Choroid plexus epithelial cell (primary cell): ENCODE data around the gene OSBPL5.

Source experiments
- DNase-seq: peaks from one replicate; pipeline ENCODE4 v3.0.0-alpha.2; 2010; ENCODE audit warnings: low read depth
- H3K4me3 ChIP-seq: 2 replicates; pipeline ENCODE4 v1.5.1; 2011; ENCODE audit warnings: low read depth, mild to moderate bottlenecking, control low read depth, low read length, moderate library complexity
- TF ChIP-seq, protein P1 (sequence below): conservative IDR thresholded peaks from 2 replicates; pipeline ENCODE4 v1.5.1; 2011; ENCODE audit warnings: low read depth, mild to moderate bottlenecking, control low read depth, inconsistent platforms, low read length, moderate library complexity

Gene OSBPL5

DNA sequence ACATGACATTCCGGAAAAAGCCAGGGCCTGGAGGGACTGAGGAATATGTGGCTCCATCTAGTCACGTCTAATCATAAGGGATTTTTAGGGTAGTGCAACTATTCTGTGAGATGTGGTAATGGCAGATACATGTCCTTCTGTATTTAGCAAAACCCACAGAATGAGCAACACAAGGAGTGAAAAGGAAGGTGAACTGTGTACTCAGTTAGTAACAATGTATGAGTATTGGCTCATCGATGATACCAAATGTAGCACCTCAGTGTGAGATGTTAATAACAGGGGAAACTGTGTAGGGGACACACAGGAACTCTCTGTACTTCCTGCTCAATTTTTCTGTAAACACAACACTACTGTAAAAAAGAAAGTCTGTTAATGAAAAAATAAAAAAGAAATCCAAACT, 65.9 kb downstream of the OSBPL5 start:
- no peak for DNase-seq
- no peak overlapping the region for H3K4me3 ChIP-seq
- TF ChIP-seq, protein P1, sequence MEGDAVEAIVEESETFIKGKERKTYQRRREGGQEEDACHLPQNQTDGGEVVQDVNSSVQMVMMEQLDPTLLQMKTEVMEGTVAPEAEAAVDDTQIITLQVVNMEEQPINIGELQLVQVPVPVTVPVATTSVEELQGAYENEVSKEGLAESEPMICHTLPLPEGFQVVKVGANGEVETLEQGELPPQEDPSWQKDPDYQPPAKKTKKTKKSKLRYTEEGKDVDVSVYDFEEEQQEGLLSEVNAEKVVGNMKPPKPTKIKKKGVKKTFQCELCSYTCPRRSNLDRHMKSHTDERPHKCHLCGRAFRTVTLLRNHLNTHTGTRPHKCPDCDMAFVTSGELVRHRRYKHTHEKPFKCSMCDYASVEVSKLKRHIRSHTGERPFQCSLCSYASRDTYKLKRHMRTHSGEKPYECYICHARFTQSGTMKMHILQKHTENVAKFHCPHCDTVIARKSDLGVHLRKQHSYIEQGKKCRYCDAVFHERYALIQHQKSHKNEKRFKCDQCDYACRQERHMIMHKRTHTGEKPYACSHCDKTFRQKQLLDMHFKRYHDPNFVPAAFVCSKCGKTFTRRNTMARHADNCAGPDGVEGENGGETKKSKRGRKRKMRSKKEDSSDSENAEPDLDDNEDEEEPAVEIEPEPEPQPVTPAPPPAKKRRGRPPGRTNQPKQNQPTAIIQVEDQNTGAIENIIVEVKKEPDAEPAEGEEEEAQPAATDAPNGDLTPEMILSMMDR, result no peak

DNA sequence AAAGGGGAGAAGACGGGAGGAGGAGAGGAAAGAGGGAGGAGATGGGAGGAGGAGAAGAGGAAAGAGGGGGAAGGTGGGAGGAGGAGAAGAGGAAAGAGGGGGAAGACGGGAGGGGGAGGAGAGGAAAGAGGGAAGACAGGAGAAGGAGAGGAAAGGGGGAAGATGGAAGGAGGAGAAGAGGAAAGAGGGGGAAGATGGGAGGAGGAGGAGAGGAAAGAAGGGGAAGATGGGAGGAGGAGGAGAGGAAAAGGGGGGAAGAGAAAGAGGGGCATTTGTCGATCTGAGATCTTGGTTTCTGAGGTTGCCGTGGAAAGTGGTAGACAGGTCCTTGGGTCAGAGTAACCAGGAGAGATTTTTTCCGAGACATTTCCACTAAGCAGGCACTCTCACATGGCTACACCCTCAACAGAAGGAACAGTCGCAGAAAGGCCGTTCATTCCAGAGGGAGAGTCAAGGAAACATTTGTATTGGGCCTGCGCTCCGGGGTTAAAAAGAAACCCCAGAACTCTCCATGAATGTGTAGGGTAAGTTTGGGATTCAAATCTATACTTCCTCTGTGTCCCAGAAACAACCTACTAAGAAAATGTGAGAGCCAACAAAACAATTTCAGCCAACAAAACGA, 68.1 kb downstream of the OSBPL5 start:
- no peak overlapping the region for H3K4me3 ChIP-seq
- TF ChIP-seq, protein P1, result no peak
- no peak for DNase-seq

DNA sequence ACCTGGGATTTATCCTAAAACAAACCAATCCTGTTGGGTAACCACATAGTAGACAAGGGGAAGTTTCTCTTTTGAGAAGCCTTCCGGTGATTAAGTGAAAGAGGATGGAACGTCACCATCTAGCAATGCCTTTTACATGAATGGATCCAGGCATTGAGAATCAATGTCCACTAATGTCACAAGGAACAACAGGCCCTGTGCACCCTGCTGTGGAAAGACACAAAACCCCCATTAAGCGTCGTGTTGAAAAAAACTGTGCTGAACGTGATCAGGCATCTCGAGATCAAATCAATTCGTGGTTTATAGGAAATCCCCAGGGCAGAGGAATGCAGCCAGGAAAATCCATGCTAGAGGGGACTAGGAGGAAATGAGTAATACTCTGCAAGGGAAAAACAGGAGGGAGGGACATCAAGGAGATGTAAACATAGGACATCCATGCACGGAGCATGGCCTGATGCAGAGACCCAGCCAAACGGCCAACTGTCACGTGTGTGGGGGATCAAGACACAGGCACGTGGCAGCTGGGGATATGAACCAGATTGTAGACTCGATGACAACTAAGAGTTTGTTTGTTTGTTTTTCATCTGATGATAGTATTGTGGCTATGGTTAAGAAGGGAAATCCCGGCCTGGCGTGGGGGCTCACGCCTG, 69.3 kb downstream of the OSBPL5 start:
- TF ChIP-seq, protein P1, result no peak
- H3K4me3 ChIP-seq, result no peak overlapping the region
- DNase-seq, result peak; percentile 79

DNA sequence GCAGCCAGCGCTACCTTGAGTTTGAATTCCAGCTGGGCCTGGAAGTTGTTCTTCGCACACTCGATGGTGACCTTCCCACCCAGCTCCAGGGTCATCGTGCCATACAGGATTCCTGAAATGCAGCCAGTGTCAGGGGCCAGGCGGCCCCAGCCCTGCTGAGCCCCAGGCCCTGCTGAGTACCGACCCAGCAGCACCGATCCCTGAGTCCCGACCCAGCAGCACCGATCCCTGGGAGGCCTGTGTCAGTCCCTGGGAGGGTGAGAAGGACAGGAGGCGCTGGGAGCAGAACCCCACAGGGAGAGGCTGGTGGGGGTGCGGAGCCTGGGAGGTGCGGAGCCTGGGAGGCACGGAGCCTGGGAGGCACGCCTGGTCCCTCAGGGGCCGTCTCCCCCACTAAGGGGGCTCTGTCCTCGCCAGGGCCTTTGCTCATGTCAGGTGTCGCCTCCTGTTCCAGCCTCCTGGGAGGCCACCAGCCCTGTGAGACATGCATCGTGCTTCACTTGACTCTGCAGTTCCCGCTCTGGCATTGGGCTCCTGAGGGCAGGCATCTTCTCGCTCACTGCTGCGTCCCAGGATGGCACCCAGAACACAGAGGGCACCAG, 70.8 kb downstream of the OSBPL5 start:
- TF ChIP-seq, protein P1, result no peak
- DNase-seq, result no peak
- no peak overlapping the region for H3K4me3 ChIP-seq

DNA sequence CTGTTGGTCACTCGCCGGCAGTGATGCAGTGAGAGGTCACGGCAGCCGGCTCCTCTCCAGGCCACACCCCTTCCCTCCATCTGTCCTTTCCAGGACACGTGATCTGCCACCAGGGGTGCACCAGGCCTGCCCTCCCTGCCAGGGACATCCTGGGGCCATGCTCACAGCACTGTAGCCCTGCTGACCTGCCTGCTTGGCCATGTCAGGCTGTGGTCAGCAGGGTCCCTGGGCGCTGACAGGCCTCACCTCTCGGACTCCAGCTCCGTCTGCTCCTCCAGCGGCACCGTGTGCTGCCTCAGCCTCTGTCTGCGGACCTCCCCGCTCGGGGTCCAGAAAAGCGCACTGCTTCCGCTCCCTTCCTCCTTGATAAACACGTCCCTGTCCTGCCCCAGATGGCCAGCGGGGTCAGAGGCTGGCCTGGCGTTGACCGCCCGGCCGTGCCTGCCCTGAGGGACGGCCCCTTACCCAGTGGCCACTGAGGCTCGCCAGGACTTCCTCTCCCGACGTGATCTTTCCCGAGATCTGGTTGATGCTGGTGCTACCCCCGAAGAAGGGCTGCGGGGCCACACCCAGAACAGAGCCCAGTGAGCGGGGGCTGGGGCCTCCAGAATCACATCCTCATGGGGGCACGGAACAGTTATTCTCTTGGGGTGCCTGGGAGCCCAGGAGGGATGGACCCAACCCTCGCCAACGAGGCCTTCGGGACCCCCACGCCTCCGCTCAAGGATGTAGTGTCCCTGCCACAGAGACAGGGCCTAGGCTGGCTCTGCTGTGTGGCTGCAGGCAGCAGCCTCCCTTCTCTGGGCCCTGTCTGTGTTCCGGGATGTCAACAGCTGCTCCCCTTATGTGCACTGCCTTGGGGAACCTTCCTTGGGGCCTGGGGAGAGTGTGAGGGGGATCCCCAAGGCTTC, 71.6 kb downstream of the OSBPL5 start:
- no peak overlapping the region for H3K4me3 ChIP-seq
- TF ChIP-seq, protein P1, result no peak
- DNase-seq, result no peak

DNA sequence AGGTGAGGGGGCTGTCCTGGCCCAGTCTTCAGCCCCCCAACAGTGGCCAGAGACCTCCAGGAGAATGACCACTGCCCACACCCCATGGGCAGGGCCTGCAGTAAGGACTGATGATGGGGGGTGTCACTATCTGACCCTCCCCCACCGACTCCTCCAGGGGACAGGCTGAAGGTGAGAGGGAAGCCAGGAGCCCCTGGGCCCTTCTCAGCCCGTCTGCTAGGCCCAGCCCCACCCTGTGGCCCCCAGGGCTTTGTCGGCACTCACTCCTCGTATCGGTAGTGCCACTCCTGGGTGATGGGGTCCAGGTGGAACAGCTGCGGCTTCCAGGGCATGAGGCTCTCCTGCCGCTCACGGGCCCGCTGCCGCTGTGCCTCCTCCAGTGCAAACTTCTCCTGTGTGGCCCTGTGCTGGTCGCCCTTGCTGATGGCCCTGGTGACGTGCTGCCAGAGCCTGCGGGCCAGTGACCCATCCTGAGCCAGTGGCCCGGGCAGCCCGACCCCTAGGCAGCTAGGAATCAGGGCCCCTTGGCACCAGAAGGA, 72.4 kb downstream of the OSBPL5 start:
- TF ChIP-seq, protein P1, result no peak
- no peak overlapping the region for H3K4me3 ChIP-seq
- DNase-seq, result no peak
